ENCODE data around the gene CCDC88C. TPM values are rescaled to one million over a fixed set of nuclear protein-coding genes. Genes with fewer than 3 reads are reported as not detected.
A peak's percentile ranks its signal among the peaks of the same experiment; 100 is the strongest.

CCDC88C gene
- polyA plus RNA-seq, 3 donors from 2014 or later: 19.5 to 58.2 (median 21.2) TPM

GRCh38 chr14:91310606-91311283 is 106.9 kb downstream of the CCDC88C start:
- Mint-ChIP-seq H3K4me3 (peak overlapping the region; percentile 34 to 81 (median 79)), H3K27me3 (ENCODE audit: low read depth in 3 of 3) (peaks cover 10 to 62% (median 37%) of the 10 kb centered on the region in 3 donors), H3K27ac (peak overlapping the region; percentile 88 to 96 (median 94)), H3K4me1 (peaks cover 45 to 59% of the 10 kb centered on the region in 2 donors), H3K36me3 (peaks cover 27 to 69% (median 48%) of the 10 kb centered on the region in 3 donors), H3K9me3 (no peaks in the 10 kb centered on the region)
- peak in 2 of 3 donors; percentile 42 to 64 for DNase-seq

- Mint-ChIP-seq H3K4me1 (peaks cover 39 to 58% of the 10 kb centered on the region in 2 donors), H3K36me3 (peaks cover 30 to 70% (median 51%) of the 10 kb centered on the region in 3 donors), H3K27ac (peak overlapping the region; percentile 89 to 96 (median 94)), H3K27me3 (ENCODE audit: low read depth in 3 of 3) (peaks cover 10 to 64% (median 33%) of the 10 kb centered on the region in 3 donors), H3K4me3 (peak overlapping the region in 1 of 5 donors; percentile 2), H3K9me3 (no peaks in the 10 kb centered on the region)
- DNase-seq: no peak
Measured at GRCh38 chr14:91309756-91310280, 107.8 kb downstream of the CCDC88C start.

GRCh38 chr14:91308337-91308736 is 109.3 kb downstream of the CCDC88C start:
- Mint-ChIP-seq H3K9me3 (no peaks in the 10 kb centered on the region), H3K4me3 (no peak overlapping the region), H3K27ac (peak overlapping the region; percentile 7 to 82 (median 56)), H3K36me3 (peaks cover 22 to 59% (median 45%) of the 10 kb centered on the region in 3 donors), H3K4me1 (peaks cover 28 to 47% of the 10 kb centered on the region in 2 donors), H3K27me3 (ENCODE audit: low read depth in 3 of 3) (peaks cover 10 to 51% (median 22%) of the 10 kb centered on the region in 3 donors)
- no peak for DNase-seq

GRCh38 chr14:91307652-91308051 is 110.0 kb downstream of the CCDC88C start:
- peak overlapping the region in 4 of 6 donors; percentile 68 to 79 (median 70) for H3K27ac Mint-ChIP-seq
- peaks cover 8 to 46% (median 16%) of the 10 kb centered on the region in 3 donors for H3K27me3 Mint-ChIP-seq (ENCODE audit: low read depth in 3 of 3)
- H3K4me3 Mint-ChIP-seq: no peak overlapping the region
- peaks cover 25 to 41% of the 10 kb centered on the region in 2 donors for H3K4me1 Mint-ChIP-seq
- peaks cover 22 to 55% (median 40%) of the 10 kb centered on the region in 3 donors for H3K36me3 Mint-ChIP-seq
- no peaks in the 10 kb centered on the region for H3K9me3 Mint-ChIP-seq
- DNase-seq: no peak

GRCh38 chr14:91307046-91307445 is 110.6 kb downstream of the CCDC88C start:
- no peak overlapping the region for H3K4me3 Mint-ChIP-seq
- H3K27ac Mint-ChIP-seq: peak overlapping the region in 3 of 6 donors; percentile 68 to 79 (median 68)
- H3K27me3 Mint-ChIP-seq (ENCODE audit: low read depth in 3 of 3): peaks cover 8 to 50% (median 18%) of the 10 kb centered on the region in 3 donors
- H3K4me1 Mint-ChIP-seq: peaks cover 25 to 44% of the 10 kb centered on the region in 2 donors
- peaks cover 22 to 59% (median 41%) of the 10 kb centered on the region in 3 donors for H3K36me3 Mint-ChIP-seq
- no peak for DNase-seq
- no peaks in the 10 kb centered on the region for H3K9me3 Mint-ChIP-seq

- Mint-ChIP-seq H3K4me3 (no peak overlapping the region), H3K36me3 (peaks cover 25 to 62% (median 44%) of the 10 kb centered on the region in 3 donors)
Measured at GRCh38 chr14:91306547-91306946, 111.1 kb downstream of the CCDC88C start.

GRCh38 chr14:91305650-91306431 is 111.8 kb downstream of the CCDC88C start:
- Mint-ChIP-seq H3K9me3 (no peaks in the 10 kb centered on the region), H3K4me1 (peaks cover 20 to 45% of the 10 kb centered on the region in 2 donors), H3K36me3 (peaks cover 25 to 62% (median 44%) of the 10 kb centered on the region in 3 donors), H3K4me3 (no peak overlapping the region), H3K27ac (peak overlapping the region in 5 of 6 donors; percentile 16 to 77 (median 68)), H3K27me3 (ENCODE audit: low read depth in 3 of 3) (peaks cover 5 to 45% (median 11%) of the 10 kb centered on the region in 3 donors)
- DNase-seq: no peak

More at GRCh38 chr14:91306547-91306946, 111.1 kb downstream of the CCDC88C start:
- Mint-ChIP-seq H3K27ac (peak overlapping the region in 4 of 6 donors; percentile 6 to 68 (median 44)), H3K4me1 (peaks cover 26 to 47% of the 10 kb centered on the region in 2 donors), H3K27me3 (ENCODE audit: low read depth in 3 of 3) (peaks cover 8 to 49% (median 17%) of the 10 kb centered on the region in 3 donors), H3K9me3 (no peaks in the 10 kb centered on the region)
- no peak for DNase-seq

- Mint-ChIP-seq H3K4me3 (no peak overlapping the region), H3K4me1 (peaks cover 8 to 34% of the 10 kb centered on the region in 2 donors), H3K27ac (no peak overlapping the region), H3K9me3 (no peaks in the 10 kb centered on the region), H3K27me3 (ENCODE audit: low read depth in 3 of 3) (peaks cover 5 to 41% (median 12%) of the 10 kb centered on the region in 3 donors), H3K36me3 (peaks cover 25 to 74% (median 49%) of the 10 kb centered on the region in 3 donors)
- DNase-seq: no peak
Measured at GRCh38 chr14:91303924-91304229, 113.7 kb downstream of the CCDC88C start.

GRCh38 chr14:91303091-91303923 is 114.3 kb downstream of the CCDC88C start:
- H3K36me3 Mint-ChIP-seq: peaks cover 25 to 72% (median 47%) of the 10 kb centered on the region in 3 donors
- peak overlapping the region in 3 of 6 donors; percentile 30 to 74 (median 48) for H3K27ac Mint-ChIP-seq
- peaks cover 5 to 42% (median 10%) of the 10 kb centered on the region in 3 donors for H3K27me3 Mint-ChIP-seq (ENCODE audit: low read depth in 3 of 3)
- H3K4me1 Mint-ChIP-seq: peaks cover 7 to 31% of the 10 kb centered on the region in 2 donors
- no peak overlapping the region for H3K4me3 Mint-ChIP-seq
- H3K9me3 Mint-ChIP-seq: no peaks in the 10 kb centered on the region
- DNase-seq: peak in 2 of 3 donors; percentile 24 to 28

- Mint-ChIP-seq H3K4me1 (peaks cover 6 to 30% of the 10 kb centered on the region in 2 donors), H3K27ac (peak overlapping the region; percentile 27 to 79 (median 56))
Measured at GRCh38 chr14:91302391-91302790, 115.2 kb downstream of the CCDC88C start.

GRCh38 chr14:91300957-91301356 is 116.7 kb downstream of the CCDC88C start:
- Mint-ChIP-seq H3K4me3 (no peak overlapping the region), H3K27ac (peak overlapping the region in 5 of 6 donors; percentile 38 to 86 (median 74)), H3K4me1 (peaks cover 6 to 30% of the 10 kb centered on the region in 2 donors), H3K9me3 (no peaks in the 10 kb centered on the region), H3K27me3 (ENCODE audit: low read depth in 3 of 3) (peaks cover 0 to 51% (median 21%) of the 10 kb centered on the region in 3 donors), H3K36me3 (peaks cover 20 to 72% (median 29%) of the 10 kb centered on the region in 3 donors)
- DNase-seq: no peak

More at GRCh38 chr14:91302391-91302790, 115.2 kb downstream of the CCDC88C start:
- no peak for DNase-seq
- no peak overlapping the region for H3K4me3 Mint-ChIP-seq
- H3K36me3 Mint-ChIP-seq: peaks cover 21 to 70% (median 41%) of the 10 kb centered on the region in 3 donors
- no peaks in the 10 kb centered on the region for H3K9me3 Mint-ChIP-seq
- peaks cover 4 to 46% (median 14%) of the 10 kb centered on the region in 3 donors for H3K27me3 Mint-ChIP-seq (ENCODE audit: low read depth in 3 of 3)

GRCh38 chr14:91300283-91300895 is 117.2 kb downstream of the CCDC88C start:
- Mint-ChIP-seq H3K36me3 (peaks cover 15 to 73% (median 24%) of the 10 kb centered on the region in 3 donors), H3K27ac (peak overlapping the region; percentile 38 to 86 (median 74)), H3K4me3 (no peak overlapping the region), H3K9me3 (no peaks in the 10 kb centered on the region), H3K27me3 (ENCODE audit: low read depth in 3 of 3) (peaks cover 0 to 52% (median 25%) of the 10 kb centered on the region in 3 donors), H3K4me1 (peaks cover 6 to 29% of the 10 kb centered on the region in 2 donors)
- no peak for DNase-seq

Measured in immature natural killer cell (primary cell).